HAP-1 (cell line): ENCODE results near the gene MVP.

Source experiments
- DNase-seq, 2 experiments: peaks; one replicate each; pipeline ENCODE4 v3.0.0-alpha.2; 2016 to 2020; ENCODE audit warnings: low spot score in 2 of 2
- H3K27me3 ChIP-seq: fragments of 250-450 bp; sonication (Bioruptor Pico); 2 replicates; pipeline ENCODE4 v1.5.1; 2020; ENCODE audit warnings: low read depth, mild to moderate bottlenecking, moderate library complexity
- H3K36me3 ChIP-seq: fragments of 250-450 bp; sonication (Bioruptor Pico); replicated peaks from 2 replicates; pipeline ENCODE4 v1.5.1; 2020; ENCODE audit warnings: mild to moderate bottlenecking
- H3K4me1 ChIP-seq: fragments of 250-450 bp; sonication (Bioruptor Pico); 2 replicates; pipeline ENCODE4 v1.5.1; 2020; ENCODE audit warnings: mild to moderate bottlenecking
- H3K4me3 ChIP-seq: fragments of 250-450 bp; sonication (Bioruptor Pico); 2 replicates; pipeline ENCODE4 v1.5.1; 2020; ENCODE audit warnings: mild to moderate bottlenecking, moderate library complexity
- H3K9me3 ChIP-seq: fragments of 250-450 bp; sonication (Bioruptor Pico); 2 replicates; pipeline ENCODE4 v1.5.1; 2020; ENCODE audit warnings: mild to moderate bottlenecking, moderate library complexity
- in situ Hi-C: fragments of 300-500 bp; cut with MboI; formaldehyde crosslinking; loops from 3 replicates; pipeline ENCODE4 v1.14.3; 2020; ENCODE audit warnings: low sequenced_read_pairs, inconsistent platforms, mixed read lengths

The MVP gene

GRCh38 chr16:29808219-29808900, 11.9 kb upstream of the MVP start:
- DNase-seq: peak in 1 of 2 experiments; percentile 46
- in situ Hi-C loops: no loop called here
- Histone ChIP-seq H3K9me3 (no peaks in the 10 kb centered on the region), H3K27me3 (no peaks in the 10 kb centered on the region), H3K4me3 (peak overlapping the region; percentile 68), H3K4me1 (peaks cover 36% of the 10 kb centered on the region), H3K36me3 (peaks cover 47% of the 10 kb centered on the region)

GRCh38 chr16:29809031-29809747, 11.1 kb upstream of the MVP start:
- peak overlapping the region; percentile 68 for H3K4me3 ChIP-seq

GRCh38 chr16:29809850-29810698, 10.2 kb upstream of the MVP start:
- H3K27me3 ChIP-seq: no peaks in the 10 kb centered on the region
- peak; percentile 52 to 66 for DNase-seq
- H3K9me3 ChIP-seq: no peaks in the 10 kb centered on the region
- peak overlapping the region; percentile 68 for H3K4me3 ChIP-seq
- in situ Hi-C loops: no loop called here
- H3K36me3 ChIP-seq: peaks cover 31% of the 10 kb centered on the region
- peaks cover 28% of the 10 kb centered on the region for H3K4me1 ChIP-seq

More at GRCh38 chr16:29809031-29809747, 11.1 kb upstream of the MVP start:
- no peaks in the 10 kb centered on the region for H3K27me3 ChIP-seq
- DNase-seq: peak in 1 of 2 experiments; percentile 46
- no peaks in the 10 kb centered on the region for H3K9me3 ChIP-seq
- H3K4me1 ChIP-seq: peaks cover 33% of the 10 kb centered on the region
- peaks cover 39% of the 10 kb centered on the region for H3K36me3 ChIP-seq
- in situ Hi-C loops: no loop called here

- in situ Hi-C loops: no loop called here
- Histone ChIP-seq H3K27me3 (no peaks in the 10 kb centered on the region), H3K36me3 (peaks cover 30% of the 10 kb centered on the region), H3K4me1 (peaks cover 32% of the 10 kb centered on the region), H3K9me3 (no peaks in the 10 kb centered on the region), H3K4me3 (peak overlapping the region; percentile 54; the same call in 1 of the 2 replicates)
- DNase-seq: no peak
Observed at GRCh38 chr16:29810699-29811169, 9.5 kb upstream of the MVP start.

- peaks cover 32% of the 10 kb centered on the region for H3K4me1 ChIP-seq
- DNase-seq: peak; percentile 99
- in situ Hi-C loops: no loop called here
Observed at GRCh38 chr16:29811170-29811895, 8.9 kb upstream of the MVP start.

GRCh38 chr16:29811896-29812665, 8.2 kb upstream of the MVP start, which contains the start of gene PRRT2:
Gene PRRT2, plus strand, starts transcription at chr16:29812193. Its CDS starts 862 bp downstream, at chr16:29813055.
- Histone ChIP-seq H3K4me3 (peak within 1 kb of the TSS; percentile 54), H3K4me1 (peaks cover 32% of the 10 kb centered on the region), H3K36me3 (peaks cover 30% of the 10 kb centered on the region), H3K9me3 (no peaks in the 10 kb centered on the region), H3K27me3 (no peaks in the 10 kb centered on the region)
- DNase-seq: peak; percentile 75 to 92
- in situ Hi-C loops: no loop called here

More at GRCh38 chr16:29811170-29811895, 8.9 kb upstream of the MVP start:
- peaks cover 30% of the 10 kb centered on the region for H3K36me3 ChIP-seq
- H3K27me3 ChIP-seq: no peaks in the 10 kb centered on the region
- peak overlapping the region; percentile 54 for H3K4me3 ChIP-seq
- no peaks in the 10 kb centered on the region for H3K9me3 ChIP-seq

- H3K4me1 ChIP-seq: peaks cover 38% of the 10 kb centered on the region
- H3K4me3 ChIP-seq: peak overlapping the region; percentile 54
- H3K9me3 ChIP-seq: no peaks in the 10 kb centered on the region
- H3K36me3 ChIP-seq: peaks cover 26% of the 10 kb centered on the region
- H3K27me3 ChIP-seq: no peaks in the 10 kb centered on the region
- DNase-seq: no peak
- in situ Hi-C loops: no loop called here
Observed at GRCh38 chr16:29812754-29813643, 7.3 kb upstream of the MVP start.

GRCh38 chr16:29813644-29814562, 6.4 kb upstream of the MVP start:
- peaks cover 40% of the 10 kb centered on the region for H3K4me1 ChIP-seq

GRCh38 chr16:29814592-29814991, 5.7 kb upstream of the MVP start:
- H3K36me3 ChIP-seq: peaks cover 27% of the 10 kb centered on the region
- H3K4me3 ChIP-seq: no peak overlapping the region
- no peaks in the 10 kb centered on the region for H3K9me3 ChIP-seq
- in situ Hi-C loops: no loop called here
- H3K27me3 ChIP-seq: no peaks in the 10 kb centered on the region
- peaks cover 36% of the 10 kb centered on the region for H3K4me1 ChIP-seq
- DNase-seq: no peak

More at GRCh38 chr16:29813644-29814562, 6.4 kb upstream of the MVP start:
- Histone ChIP-seq H3K9me3 (no peaks in the 10 kb centered on the region), H3K27me3 (no peaks in the 10 kb centered on the region), H3K36me3 (peaks cover 26% of the 10 kb centered on the region), H3K4me3 (no peak overlapping the region)
- in situ Hi-C loops: no loop called here
- DNase-seq: no peak

GRCh38 chr16:29815032-29815721, 5.1 kb upstream of the MVP start:
- H3K36me3 ChIP-seq: peaks cover 29% of the 10 kb centered on the region
- in situ Hi-C loops: no loop called here
- no peaks in the 10 kb centered on the region for H3K27me3 ChIP-seq
- H3K9me3 ChIP-seq: no peaks in the 10 kb centered on the region
- peak overlapping the region; percentile 69 for H3K4me3 ChIP-seq
- DNase-seq: peak; percentile 19 to 69
- peaks cover 36% of the 10 kb centered on the region for H3K4me1 ChIP-seq
